Panc1 (cell line): ENCODE measurements around the gene GALNTL6.

ENCODE experiments used
- CTCF ChIP-seq: fragments of 450-650 bp; IDR thresholded peaks from 2 replicates; pipeline ENCODE4 v1.5.1; 2017; ENCODE audit warnings: mild to moderate bottlenecking
- POLR2AphosphoS5 ChIP-seq: IDR thresholded peaks from 2 replicates; pipeline ENCODE4 v1.6.1; 2012; ENCODE audit warnings: mild to moderate bottlenecking, low read depth, low read length, moderate library complexity
- TCF7L2 ChIP-seq: IDR thresholded peaks from 2 replicates; pipeline ENCODE4 v1.6.1; 2011; ENCODE audit warnings: mild to moderate bottlenecking, low read depth, low read length, inconsistent platforms

GRCh38 chr4:171817026-171817425, 3.8 kb downstream of the GALNTL6 start:
- TF ChIP-seq TCF7L2, result no peak
- no peak for TF ChIP-seq CTCF
- no peak for TF ChIP-seq POLR2AphosphoS5
